ENCODE measurements around the gene FAM120C.

FAM120C gene

GRCh38 chrX:54182864-54183613 is at the start of gene FAM120C:
FAM120C (minus strand) TSS chrX:54183254; CDS start chrX:54183198, 56 bp downstream.
- peak; percentile 67 for DNase-seq

GRCh38 chrX:54230435-54231148 is 47.5 kb upstream of the FAM120C start:
- DNase-seq, result no peak

GRCh38 chrX:54223581-54223980 is 40.5 kb upstream of the FAM120C start:
- no peak for DNase-seq

GRCh38 chrX:54213603-54214002 is 30.5 kb upstream of the FAM120C start:
- DNase-seq, result no peak

GRCh38 chrX:54208531-54208930 is 25.5 kb upstream of the FAM120C start:
- no peak for DNase-seq

- DNase-seq, result no peak
Measured at GRCh38 chrX:54198262-54198661, 15.2 kb upstream of the FAM120C start.

- DNase-seq, result no peak
Measured at GRCh38 chrX:54194982-54195588, 12.0 kb upstream of the FAM120C start.

- DNase-seq, result no peak
Measured at GRCh38 chrX:54193085-54193821, 10.2 kb upstream of the FAM120C start.

- no peak for DNase-seq
Measured at GRCh38 chrX:54184474-54184873, 1.4 kb upstream of the FAM120C start.

GRCh38 chrX:54182194-54182863 is 725 bp downstream of the FAM120C start:
- DNase-seq, result peak; percentile 30

- peak; percentile 57 for DNase-seq
Measured at GRCh38 chrX:54181202-54181953, 1.7 kb downstream of the FAM120C start.

- DNase-seq, result no peak
Measured at GRCh38 chrX:54180403-54180802, 2.7 kb downstream of the FAM120C start.

GRCh38 chrX:54178100-54178940 is 4.7 kb downstream of the FAM120C start:
- no peak for DNase-seq

- no peak for DNase-seq
Measured at GRCh38 chrX:54177306-54177705, 5.7 kb downstream of the FAM120C start.

- no peak for DNase-seq
Measured at GRCh38 chrX:54173791-54174190, 9.3 kb downstream of the FAM120C start.

- DNase-seq, result no peak
Measured at GRCh38 chrX:54172455-54172854, 10.6 kb downstream of the FAM120C start.

- no peak for DNase-seq
Measured at GRCh38 chrX:54171527-54172250, 11.4 kb downstream of the FAM120C start.

GRCh38 chrX:54171091-54171490 is 12.0 kb downstream of the FAM120C start:
- DNase-seq, result no peak

- no peak for DNase-seq
Measured at GRCh38 chrX:54166915-54167314, 16.1 kb downstream of the FAM120C start.

- DNase-seq, result no peak
Measured at GRCh38 chrX:54157561-54157960, 25.5 kb downstream of the FAM120C start.
